OCI-LY7 (cell line): ENCODE measurements around the gene SBF2. TPM values are rescaled to one million over a fixed set of nuclear protein-coding genes. Genes with fewer than 3 reads are reported as not detected.
"Not testable (repeated sequence)": the region's sequence is repeated elsewhere in the genome, so short reads cannot be mapped to it uniquely, and the experiment has no call there.

Experiments used
- BruUV-seq: library from RNA; stranded (reverse); fragments of 400-500 nt; replicated peaks from 2 replicates; lab custom pipeline; 2021; lab: Mats Ljungman, UMichigan
- CTCF ChIA-PET: fragments of 300-600 bp; sonication (Branson Sonifier 250); formaldehyde crosslinking; loops from one replicate; lab custom pipeline; 2022; ENCODE audit warnings: antibody characterized with exemption; ENCODE audit not compliant: unreplicated experiment; lab: Charles Lee
- POLR2A ChIA-PET: fragments of 300-600 bp; sonication (Branson Sonifier 250); formaldehyde crosslinking; loops from one replicate; lab custom pipeline; 2022; ENCODE audit warnings: antibody characterized with exemption; lab: Charles Lee
- DNase-seq: peaks from one replicate; pipeline ENCODE4 v3.0.0-alpha.2; 2015; ENCODE audit warnings: low spot score
- H2AFZ ChIP-seq: fragments of 200-600 bp; sonication (generic), shearing (Covaris generic); 2 replicates; pipeline ENCODE4 v1.6.1; 2014; ENCODE audit warnings: mild to moderate bottlenecking, antibody characterized with exemption, low read length, moderate library complexity
- H3K27ac ChIP-seq: fragments of 200-600 bp; sonication (generic); 2 replicates; pipeline ENCODE4 v1.5.1; 2014; ENCODE audit warnings: mixed run types, low read depth, mild to moderate bottlenecking, moderate library complexity, low read length, inconsistent platforms; ENCODE audit not compliant: poor library complexity, severe bottlenecking
- H3K36me3 ChIP-seq: fragments of 200-600 bp; sonication (generic); 2 replicates; pipeline ENCODE4 v1.6.1; 2014; ENCODE audit warnings: mild to moderate bottlenecking, antibody characterized with exemption, low read length, moderate library complexity, mixed read lengths; ENCODE audit not compliant: insufficient read depth
- H3K4me1 ChIP-seq: fragments of 200-600 bp; sonication (generic); 2 replicates; pipeline ENCODE4 v1.5.1; 2014; ENCODE audit warnings: mild to moderate bottlenecking, low read length; ENCODE audit not compliant: insufficient read depth, poor library complexity, severe bottlenecking
- H3K4me2 ChIP-seq: fragments of 200-600 bp; sonication (generic); 2 replicates; pipeline ENCODE4 v1.6.1; 2014; ENCODE audit warnings: mild to moderate bottlenecking, low read length
- H3K4me3 ChIP-seq: fragments of 200-600 bp; sonication (generic); 2 replicates; pipeline ENCODE4 v1.5.1; 2014; ENCODE audit warnings: mild to moderate bottlenecking, low read depth, low read length; ENCODE audit not compliant: poor library complexity, severe bottlenecking
- H3K79me2 ChIP-seq: fragments of 200-600 bp; sonication (generic); 2 replicates; pipeline ENCODE4 v1.6.1; 2016; ENCODE audit warnings: low read depth, mild to moderate bottlenecking, low read length, moderate library complexity, mixed read lengths; ENCODE audit not compliant: insufficient read depth
- H3K9me2 ChIP-seq: fragments of 200-600 bp; sonication (generic); 2 replicates; pipeline ENCODE4 v1.6.1; 2016; ENCODE audit warnings: mild to moderate bottlenecking, low read length, mixed read lengths; ENCODE audit not compliant: insufficient read depth
- H3K9me3 ChIP-seq: fragments of 200-600 bp; sonication (generic); 2 replicates; pipeline ENCODE4 v1.6.1; 2014; ENCODE audit warnings: mild to moderate bottlenecking, mixed run types, low read length, mixed read lengths
- H4K20me1 ChIP-seq: fragments of 200-600 bp; sonication (generic); 2 replicates; pipeline ENCODE4 v1.6.1; 2014; ENCODE audit warnings: mild to moderate bottlenecking, antibody characterized with exemption, low read length, moderate library complexity, mixed read lengths; ENCODE audit not compliant: insufficient read depth
- EZH2phosphoT487 ChIP-seq: fragments of 200-600 bp; sonication (generic); IDR thresholded peaks from 2 replicates; pipeline ENCODE4 v1.6.1; 2018; ENCODE audit warnings: low read depth, borderline replicate concordance, mild to moderate bottlenecking, mixed run types, antibody characterized with exemption, low read length, moderate library complexity, mixed read lengths
- intact Hi-C: fragments of 100-400 bp; cut with micrococcal nuclease; formaldehyde crosslinking; loops from one replicate; pipeline ENCODE4 v1.10.0; 2022; ENCODE audit not compliant: unreplicated experiment
- total RNA-seq, 2 experiments: library from RNA; depleted of rRNA in 1 of 2; stranded (reverse); fragments of >200 nt in 1 of 2; shearing (Covaris generic) in 1 of 2; gene quantifications; 2 replicates each; pipeline ENCODE4 v1.2.3, GENCODE V29; 2014 to 2022
- TF ChIP-seq, protein P1 (sequence below): fragments of 200-600 bp; sonication (generic); conservative IDR thresholded peaks from 2 replicates; pipeline ENCODE4 v1.5.1; 2014; ENCODE audit warnings: mild to moderate bottlenecking, antibody characterized with exemption, low read length, moderate library complexity, mixed read lengths

The SBF2 gene
- total RNA-seq, 2 experiments from 2014 or later, result 12.9 to 14.3 TPM

DNA sequence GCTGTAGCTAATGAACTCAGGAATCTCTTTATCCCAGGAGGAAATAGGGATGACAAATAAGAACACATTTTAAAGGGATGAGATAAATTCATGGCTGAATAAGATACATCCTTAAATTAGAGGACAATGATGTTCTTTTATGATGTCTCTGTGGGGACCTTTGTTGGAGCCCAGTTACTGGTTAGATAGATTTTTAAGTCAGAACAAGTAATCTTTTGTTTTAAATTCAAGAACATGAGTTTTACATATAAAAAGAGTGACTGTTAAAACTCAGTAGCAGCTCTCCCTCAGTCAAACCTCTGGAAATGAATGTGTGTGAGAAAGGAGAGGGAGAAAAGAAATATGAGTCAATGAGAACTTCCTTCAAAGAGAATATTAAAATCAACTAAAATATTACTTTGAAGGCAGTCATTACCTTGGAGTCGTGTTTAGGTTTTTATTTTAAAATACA, 388.5 kb downstream of the SBF2 start:
- Histone ChIP-seq H3K4me3 (no peak overlapping the region), H3K27ac (no peak overlapping the region), H3K36me3 (no peaks in the 10 kb centered on the region), H3K4me1 (no peaks in the 10 kb centered on the region), H3K79me2 (no peaks in the 10 kb centered on the region), H3K9me3 (no peaks in the 10 kb centered on the region), H3K4me2 (no peak overlapping the region), H2AFZ (no peak overlapping the region), H4K20me1 (no peaks in the 10 kb centered on the region), H3K9me2 (no peaks in the 10 kb centered on the region)
- ChIA-PET CTCF (no interaction called here), POLR2A (interaction anchor here (1.3 kb wide), 1 partner anchor 21 kb away, joined by 4 read pairs; no protein-coding TSS in a partner anchor)
- no TSS peak for BruUV-seq
- intact Hi-C loops, result no loop called here
- DNase-seq, result no peak
- TF ChIP-seq, protein P1, sequence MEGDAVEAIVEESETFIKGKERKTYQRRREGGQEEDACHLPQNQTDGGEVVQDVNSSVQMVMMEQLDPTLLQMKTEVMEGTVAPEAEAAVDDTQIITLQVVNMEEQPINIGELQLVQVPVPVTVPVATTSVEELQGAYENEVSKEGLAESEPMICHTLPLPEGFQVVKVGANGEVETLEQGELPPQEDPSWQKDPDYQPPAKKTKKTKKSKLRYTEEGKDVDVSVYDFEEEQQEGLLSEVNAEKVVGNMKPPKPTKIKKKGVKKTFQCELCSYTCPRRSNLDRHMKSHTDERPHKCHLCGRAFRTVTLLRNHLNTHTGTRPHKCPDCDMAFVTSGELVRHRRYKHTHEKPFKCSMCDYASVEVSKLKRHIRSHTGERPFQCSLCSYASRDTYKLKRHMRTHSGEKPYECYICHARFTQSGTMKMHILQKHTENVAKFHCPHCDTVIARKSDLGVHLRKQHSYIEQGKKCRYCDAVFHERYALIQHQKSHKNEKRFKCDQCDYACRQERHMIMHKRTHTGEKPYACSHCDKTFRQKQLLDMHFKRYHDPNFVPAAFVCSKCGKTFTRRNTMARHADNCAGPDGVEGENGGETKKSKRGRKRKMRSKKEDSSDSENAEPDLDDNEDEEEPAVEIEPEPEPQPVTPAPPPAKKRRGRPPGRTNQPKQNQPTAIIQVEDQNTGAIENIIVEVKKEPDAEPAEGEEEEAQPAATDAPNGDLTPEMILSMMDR, result no peak
- TF ChIP-seq EZH2phosphoT487, result no peak

DNA sequence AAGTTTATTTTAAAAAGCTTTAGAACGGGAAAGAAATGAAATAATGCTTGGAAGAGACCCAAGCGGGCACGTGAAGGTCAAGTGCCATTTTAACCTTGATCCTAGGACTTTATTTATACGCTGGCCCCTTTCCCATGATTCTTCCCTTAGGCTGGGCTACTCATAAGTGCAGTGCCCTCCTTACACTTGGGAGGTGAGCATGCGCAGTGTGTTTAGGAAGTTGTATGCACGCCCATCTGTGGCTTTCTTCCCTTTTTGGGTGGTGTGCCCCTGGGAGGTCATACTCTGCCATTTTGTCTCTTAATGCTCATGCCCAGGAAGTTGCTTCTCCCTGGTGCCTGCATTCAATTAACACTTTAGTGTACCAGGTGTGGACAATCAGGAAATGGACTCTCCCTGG, 390.4 kb downstream of the SBF2 start:
- CTCF ChIA-PET, result no interaction called here
- no peak for DNase-seq

DNA sequence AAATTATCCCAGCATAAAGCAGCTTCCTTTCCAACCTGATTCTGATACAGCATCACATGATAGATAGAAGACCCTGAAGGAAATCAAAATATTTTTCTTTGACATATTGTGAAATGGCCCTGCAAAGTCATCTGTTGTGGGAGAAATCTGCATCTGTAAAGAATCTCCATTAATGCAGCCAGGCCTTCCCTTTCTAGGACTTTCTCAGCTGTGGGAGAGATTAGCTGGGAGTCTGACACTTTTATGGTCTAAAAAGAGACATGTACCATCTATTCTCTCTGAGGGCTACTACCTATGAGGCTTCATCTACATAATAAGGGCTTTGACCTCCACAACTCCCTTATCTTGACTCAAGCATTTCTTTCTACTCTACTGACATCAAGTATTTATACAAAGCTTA, 392.1 kb downstream of the SBF2 start:
- no peaks in the 10 kb centered on the region for H3K4me1 ChIP-seq
- H3K4me3 ChIP-seq, result no peak overlapping the region
- H3K36me3 ChIP-seq, result no peaks in the 10 kb centered on the region
- no peak overlapping the region for H2AFZ ChIP-seq
- no peaks in the 10 kb centered on the region for H3K9me3 ChIP-seq
- H3K27ac ChIP-seq, result no peak overlapping the region
- no peaks in the 10 kb centered on the region for H3K9me2 ChIP-seq
- POLR2A ChIA-PET, result no interaction called here
- intact Hi-C loops, result no loop called here
- H3K4me2 ChIP-seq, result no peak overlapping the region
- TF ChIP-seq, protein P1, result no peak
- no peak for TF ChIP-seq EZH2phosphoT487
- no peaks in the 10 kb centered on the region for H3K79me2 ChIP-seq
- no peak for DNase-seq
- BruUV-seq, result no TSS peak
- CTCF ChIA-PET, result no interaction called here
- no peaks in the 10 kb centered on the region for H4K20me1 ChIP-seq

More for the DNA sequence above, 390.4 kb downstream of the SBF2 start:
- Histone ChIP-seq H3K4me2 (no peak overlapping the region), H3K9me2 (no peaks in the 10 kb centered on the region), H3K27ac (no peak overlapping the region), H3K4me3 (no peak overlapping the region), H3K9me3 (no peaks in the 10 kb centered on the region), H3K79me2 (no peaks in the 10 kb centered on the region), H3K36me3 (no peaks in the 10 kb centered on the region), H3K4me1 (no peaks in the 10 kb centered on the region), H4K20me1 (no peaks in the 10 kb centered on the region), H2AFZ (no peak overlapping the region)
- no TSS peak for BruUV-seq
- POLR2A ChIA-PET, result no interaction called here
- intact Hi-C loops, result no loop called here
- TF ChIP-seq EZH2phosphoT487, result no peak
- TF ChIP-seq, protein P1, result no peak

DNA sequence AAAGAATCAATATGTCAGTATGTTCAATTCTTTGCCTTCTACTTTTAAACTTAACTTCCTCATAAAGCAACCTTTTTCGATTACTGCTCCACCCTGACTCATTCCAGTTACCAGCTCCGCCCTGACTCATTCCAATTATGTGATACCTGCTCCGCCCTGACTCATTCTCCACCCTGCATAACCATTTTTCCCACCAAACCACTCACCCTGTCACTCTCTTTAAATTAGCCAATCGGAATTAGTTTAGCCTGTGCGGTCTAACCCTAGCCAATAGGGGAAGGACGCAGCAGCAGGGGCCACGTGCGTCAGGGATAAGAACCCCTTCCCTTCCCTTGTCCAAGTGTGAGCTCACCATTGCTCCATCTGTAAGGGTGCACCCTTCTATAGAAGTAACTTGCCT, 393.8 kb downstream of the SBF2 start:
- not testable (repeated sequence) for BruUV-seq, H3K4me2 ChIP-seq
- POLR2A ChIA-PET, result interaction anchor here (1.0 kb wide), 1 partner anchor 11 kb away, joined by 4 read pairs; no protein-coding TSS in a partner anchor

More for the DNA sequence above, 393.8 kb downstream of the SBF2 start:
- CTCF ChIA-PET, intact Hi-C loops, H3K4me1 ChIP-seq, H3K36me3 ChIP-seq, H3K9me2 ChIP-seq, H3K79me2 ChIP-seq, H4K20me1 ChIP-seq, DNase-seq, H3K27ac ChIP-seq, H2AFZ ChIP-seq, H3K4me3 ChIP-seq, H3K9me3 ChIP-seq: not testable (repeated sequence)
